ENCODE results near the gene ACSL1. TPM values are rescaled to one million over a fixed set of nuclear protein-coding genes. Genes with fewer than 3 reads are reported as not detected.
"Not testable (repeated sequence)": the region's sequence is repeated elsewhere in the genome, so short reads cannot be mapped to it uniquely, and the experiment has no call there.

Gene ACSL1
- polyA plus RNA-seq, 3 donors, result 58.0 to 74.8 (median 70.8) TPM

DNA sequence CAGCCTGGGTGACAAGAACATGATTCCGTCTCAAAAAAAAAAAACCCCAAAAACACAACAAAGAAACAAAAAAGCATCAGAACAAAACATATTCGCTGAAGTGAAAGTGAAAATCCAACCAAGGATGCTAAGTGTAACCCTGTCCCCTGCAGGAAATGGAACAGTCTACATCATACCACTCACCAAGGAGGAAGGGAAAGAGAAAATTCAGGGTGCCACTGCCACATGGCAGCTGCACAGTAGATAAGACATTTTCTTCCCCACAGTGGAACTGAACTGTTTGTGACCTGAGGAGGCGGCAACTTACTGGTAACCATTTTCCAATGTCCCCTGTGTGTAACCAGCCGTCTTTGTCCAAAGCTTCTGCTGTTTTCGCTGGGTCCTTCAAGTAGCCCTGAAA lies 63.7 kb downstream of the ACSL1 start:
- DNase-seq (ENCODE audit: low read depth in 3 of 3, low spot score in 2 of 3), result no peak

DNA sequence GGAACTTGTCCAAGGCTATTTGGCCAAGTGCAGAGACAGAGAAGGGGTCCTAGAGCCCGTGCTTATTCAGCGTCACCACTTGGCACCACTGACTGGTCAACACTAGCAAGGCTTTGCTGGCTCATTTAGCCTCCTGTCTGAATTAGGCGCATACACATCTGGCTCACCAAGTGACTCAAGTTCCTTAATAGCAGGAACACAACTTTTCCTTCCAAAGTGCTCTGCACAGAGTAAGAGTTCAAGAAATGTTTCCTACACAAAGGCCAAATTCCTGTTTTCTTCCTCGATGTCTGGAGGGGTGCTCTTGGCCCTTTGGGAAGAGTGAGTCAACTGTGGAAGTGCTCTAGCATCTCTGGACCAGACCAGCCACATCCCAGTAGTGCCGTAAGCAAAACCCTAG lies 65.1 kb downstream of the ACSL1 start:
- DNase-seq (ENCODE audit: low read depth in 3 of 3, low spot score in 2 of 3), result no peak

DNA sequence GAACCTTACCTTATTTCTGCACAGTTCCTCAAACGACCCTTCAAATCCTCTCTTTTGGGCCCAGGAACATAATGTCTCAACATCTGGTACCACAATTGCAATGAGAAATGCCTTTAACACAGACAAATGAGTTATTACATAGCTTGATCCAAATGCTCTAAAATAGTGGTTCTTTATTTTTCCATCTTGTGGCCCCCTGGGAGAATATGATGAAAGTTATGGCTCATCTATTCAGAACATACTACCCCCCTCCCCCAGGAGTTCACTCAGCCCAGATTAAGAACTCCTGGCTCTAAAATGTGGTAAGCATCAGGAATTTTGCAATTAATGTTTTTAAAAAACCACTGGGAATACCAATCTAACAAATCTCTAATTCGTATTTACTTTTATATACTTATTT lies 68.0 kb downstream of the ACSL1 start:
- DNase-seq (ENCODE audit: low read depth in 3 of 3, low spot score in 2 of 3), result no peak

DNA sequence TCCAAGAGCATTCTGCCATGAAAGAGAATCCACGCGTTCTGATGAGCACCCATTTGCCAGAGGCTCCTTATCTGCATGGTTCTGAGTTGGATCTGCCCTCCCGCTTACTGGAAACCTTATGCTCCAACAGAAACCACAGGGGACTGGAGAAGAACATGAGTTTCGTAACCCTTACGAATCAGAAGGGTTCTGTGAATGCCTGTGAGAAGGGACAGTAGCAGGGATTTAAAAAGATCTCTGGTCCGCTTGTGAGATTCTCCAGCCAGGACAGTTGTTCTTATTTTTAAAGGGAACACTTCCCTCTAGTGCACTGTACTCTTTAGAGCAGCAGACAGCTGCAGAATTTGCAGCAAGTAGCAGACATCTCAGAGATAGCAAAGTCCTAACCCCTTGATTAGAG lies 69.4 kb downstream of the ACSL1 start:
- no peak for DNase-seq (ENCODE audit: low read depth in 3 of 3, low spot score in 2 of 3)

DNA sequence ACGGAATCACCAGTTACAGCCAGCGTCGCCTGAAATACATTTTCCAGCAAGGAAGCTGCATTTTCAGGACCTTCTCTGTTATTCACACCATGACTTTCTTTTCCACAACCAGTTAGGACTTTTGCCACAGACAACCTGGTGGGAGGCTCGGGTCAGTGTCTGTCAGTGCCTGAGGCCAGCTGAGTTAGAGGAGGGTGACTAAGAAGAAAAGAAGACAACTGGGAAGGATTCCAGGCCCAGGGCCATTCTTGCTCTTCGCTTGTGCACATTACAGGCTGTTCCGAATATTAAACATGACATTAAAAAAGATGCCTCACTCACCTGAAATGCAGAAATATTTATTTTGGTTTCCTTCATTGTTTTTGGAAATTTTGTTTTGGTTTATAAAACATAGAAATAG lies 70.5 kb downstream of the ACSL1 start:
- DNase-seq (ENCODE audit: low read depth in 3 of 3, low spot score in 2 of 3), result no peak

DNA sequence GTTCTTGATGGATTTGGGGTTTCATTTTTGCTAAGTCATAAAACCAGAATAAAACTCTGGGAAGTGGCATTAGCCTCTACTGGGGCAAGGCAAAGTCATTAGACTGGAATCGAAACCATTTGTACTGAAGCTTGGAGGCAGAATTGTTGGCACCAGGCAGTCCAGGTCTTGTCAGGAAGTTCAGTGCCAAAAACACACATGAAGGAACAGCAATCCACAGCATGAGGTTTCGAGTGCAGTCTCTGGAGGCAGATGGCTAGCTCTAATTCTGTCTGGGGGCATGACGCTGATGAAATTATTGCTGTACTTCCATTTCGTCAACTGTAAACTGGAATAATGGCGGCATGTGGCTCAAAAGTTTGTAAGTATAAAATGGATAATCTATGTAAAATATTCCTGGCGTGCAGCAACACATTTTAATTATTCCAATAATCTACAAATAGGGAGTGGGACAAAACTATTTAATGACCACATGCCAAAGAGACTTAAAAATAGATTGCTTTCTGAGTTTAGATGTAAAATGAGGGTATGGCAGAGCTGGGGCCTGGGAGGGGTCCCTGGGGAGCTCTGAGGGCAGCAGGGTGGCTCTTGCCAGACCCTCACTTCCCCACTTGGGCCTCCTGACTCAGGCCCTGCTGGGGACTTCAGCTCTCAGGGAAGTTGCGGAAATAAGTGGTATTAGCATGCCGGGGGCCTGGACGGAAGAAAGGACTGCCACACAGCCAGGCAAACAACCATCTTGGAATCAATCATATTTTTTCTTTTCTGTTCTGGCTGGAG lies 73.1 kb downstream of the ACSL1 start:
- no peak for DNase-seq (ENCODE audit: low read depth in 3 of 3, low spot score in 2 of 3)

DNA sequence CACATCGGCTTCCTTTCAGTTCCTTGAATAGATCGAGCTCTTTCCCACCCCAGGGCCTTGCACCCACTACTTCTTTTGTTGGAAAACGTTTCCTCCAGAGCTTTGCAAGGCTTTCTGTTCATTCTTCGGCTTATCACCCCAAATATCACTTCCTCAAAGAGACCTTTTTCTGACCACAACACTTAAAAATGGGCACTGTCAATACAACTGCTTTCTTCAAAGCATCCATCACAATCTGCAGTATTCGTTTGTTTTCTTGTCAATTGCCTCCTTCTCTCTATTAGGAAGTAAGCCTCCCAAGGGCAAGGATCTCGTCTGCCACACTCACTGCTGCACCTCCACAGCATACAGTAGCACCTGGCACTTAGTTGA lies 74.2 kb downstream of the ACSL1 start:
- DNase-seq (ENCODE audit: low read depth in 3 of 3, low spot score in 2 of 3), result no peak

DNA sequence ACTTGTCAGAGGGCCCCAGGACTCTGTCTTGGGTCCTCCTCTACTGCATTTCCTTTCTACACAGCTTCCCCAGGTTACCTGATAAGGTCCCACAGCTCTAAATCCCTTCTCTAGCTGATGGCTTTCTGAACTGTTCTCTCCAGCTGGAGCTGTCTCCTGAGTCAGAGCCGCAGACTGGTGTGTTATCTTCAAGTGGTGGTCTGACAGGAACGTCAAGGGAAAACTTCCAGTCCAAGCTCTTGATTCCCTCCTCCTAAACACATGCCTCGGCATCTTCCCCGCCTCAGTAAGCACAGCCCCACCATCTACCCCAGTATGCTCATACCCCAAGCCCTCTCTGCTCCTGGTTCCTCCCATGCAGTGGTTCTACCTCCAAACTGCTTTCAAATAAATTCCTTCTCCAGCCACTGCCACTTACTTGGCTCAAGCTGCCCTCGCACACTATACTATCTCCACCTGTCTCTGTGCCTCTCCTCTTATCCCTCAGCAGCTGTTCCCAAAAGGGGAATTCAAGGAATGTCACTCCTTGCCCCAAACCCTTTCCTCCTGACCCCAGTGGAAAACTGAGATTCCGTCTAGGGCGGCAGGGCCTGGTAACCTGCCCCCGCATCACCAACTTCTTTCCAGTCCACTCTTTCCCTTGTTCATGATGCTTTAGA lies 74.7 kb downstream of the ACSL1 start:
- DNase-seq (ENCODE audit: low read depth in 3 of 3, low spot score in 2 of 3), result no peak

DNA sequence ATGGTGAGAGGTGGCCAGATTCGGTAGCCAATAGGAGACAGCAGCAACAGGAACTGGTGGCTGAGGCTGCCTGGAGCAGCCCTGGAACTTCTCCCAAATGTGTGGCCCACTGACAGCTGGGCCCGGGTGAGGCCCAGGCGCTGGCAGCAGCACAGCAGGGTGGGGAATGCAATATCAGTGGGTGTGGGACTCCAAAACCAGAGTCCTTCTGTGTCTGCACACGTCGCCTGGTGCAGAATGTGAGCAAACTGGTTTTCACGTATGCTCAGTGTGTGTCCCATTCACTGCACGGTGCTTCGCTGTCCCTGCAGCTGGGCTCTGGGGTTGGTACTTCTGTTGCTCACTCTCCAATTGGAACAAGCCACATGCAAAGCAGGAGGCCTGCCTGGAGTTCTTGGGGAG lies 77.5 kb downstream of the ACSL1 start:
- DNase-seq (ENCODE audit: low read depth in 3 of 3, low spot score in 2 of 3), result no peak

DNA sequence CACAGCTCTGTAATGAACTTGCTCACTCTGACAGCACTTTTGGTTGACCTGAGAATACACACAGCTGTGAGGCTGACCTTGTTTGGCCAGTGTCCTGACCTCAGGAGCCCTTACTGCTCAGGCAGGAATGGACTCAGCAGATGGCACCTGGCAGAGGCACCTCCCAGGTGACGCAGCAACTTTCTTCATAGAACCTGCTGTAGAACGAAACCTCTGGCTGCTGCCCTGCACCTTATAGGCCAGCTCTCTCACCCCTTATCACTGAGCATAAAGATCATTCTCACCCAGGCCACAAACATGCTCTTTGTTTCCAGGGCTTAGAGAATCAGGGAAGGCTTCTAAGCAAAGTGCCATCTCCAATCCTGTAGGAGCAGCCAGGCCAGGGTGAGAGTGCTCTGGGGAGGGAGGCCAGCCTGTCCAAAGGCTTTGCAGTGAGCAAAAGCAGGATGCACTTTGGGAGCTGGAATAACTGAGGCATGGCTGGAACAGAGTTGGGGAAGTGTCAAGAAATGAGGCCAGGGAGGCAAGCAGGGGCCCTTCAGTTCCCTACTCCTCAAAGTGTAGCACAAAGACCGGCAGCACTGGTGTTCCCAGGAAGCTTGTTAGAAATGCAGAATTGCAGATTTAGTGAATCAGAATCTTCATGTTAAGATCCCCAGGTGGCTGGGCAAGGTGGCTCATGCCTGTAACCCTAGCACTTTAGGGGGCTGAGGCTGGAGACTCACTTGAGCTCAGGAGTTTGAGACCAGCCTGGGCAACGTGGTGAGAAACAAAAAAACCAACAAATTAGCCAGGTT lies 78.5 kb downstream of the ACSL1 start:
- DNase-seq (ENCODE audit: low read depth in 3 of 3, low spot score in 2 of 3), result no peak

DNA sequence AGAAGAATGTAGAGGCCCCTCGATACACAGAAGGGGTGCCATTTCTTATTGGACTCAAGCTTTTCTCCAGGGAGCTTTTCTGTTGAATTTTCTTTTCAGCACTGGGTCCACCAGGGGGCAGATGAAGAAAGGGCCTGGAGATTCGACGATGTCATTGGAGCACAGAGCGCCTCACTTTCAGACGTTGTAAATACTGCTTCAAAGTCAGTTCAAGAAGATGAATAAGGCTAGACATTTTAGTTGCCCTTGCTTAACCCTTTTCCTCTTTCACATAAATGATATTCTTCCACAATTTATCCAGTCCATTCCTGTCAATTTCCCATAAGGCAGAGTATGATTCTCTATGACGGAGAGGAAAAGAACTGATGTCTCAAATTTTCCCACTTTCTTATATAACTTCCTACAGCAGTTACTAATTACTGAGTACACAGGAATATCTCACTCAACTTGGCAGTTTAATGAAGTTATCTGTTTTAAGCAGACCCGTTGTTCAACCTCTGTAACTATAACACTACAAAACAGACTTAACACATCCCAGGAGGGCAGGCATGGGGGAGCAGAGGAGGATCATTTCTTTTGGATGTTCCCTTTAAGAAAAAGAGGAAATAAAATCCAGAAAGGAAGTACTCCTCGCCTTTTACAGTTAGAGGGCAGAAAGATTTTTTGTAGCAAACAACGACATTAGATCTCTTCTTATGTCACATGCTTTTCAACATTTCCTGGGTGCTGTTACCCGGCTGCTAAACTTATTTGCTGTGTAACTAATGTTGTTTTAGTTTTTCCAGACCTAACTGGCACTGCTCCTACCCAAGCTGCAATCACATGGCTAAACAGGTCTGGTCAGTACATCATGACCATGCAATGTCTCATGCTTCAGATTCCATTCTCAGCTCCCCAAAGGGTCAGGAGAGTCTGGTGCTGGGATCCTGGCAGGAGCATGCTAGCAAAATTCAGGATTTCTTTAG lies 79.7 kb downstream of the ACSL1 start:
- DNase-seq (ENCODE audit: low read depth in 3 of 3, low spot score in 2 of 3), result peak; percentile 62 to 73 (median 65)

DNA sequence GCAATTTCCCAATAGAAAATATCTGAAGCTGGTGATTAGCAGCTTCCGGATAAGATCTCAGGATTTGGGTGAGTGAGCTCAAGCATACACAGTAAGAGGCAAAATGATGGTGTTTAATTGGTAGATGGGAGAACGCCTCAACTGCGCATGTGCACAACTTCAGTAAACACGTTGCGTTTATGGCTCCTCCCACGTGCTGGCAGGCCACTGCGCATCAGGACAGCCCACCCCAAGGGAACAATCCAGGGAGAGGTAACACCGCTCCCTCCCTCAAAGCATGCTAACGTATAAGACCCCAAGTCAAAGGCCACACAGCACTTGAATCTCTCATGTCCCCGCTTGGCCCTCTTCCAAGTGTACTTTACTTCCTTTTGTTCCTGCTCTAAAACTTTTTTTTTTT lies 81.5 kb downstream of the ACSL1 start:
- no peak for DNase-seq (ENCODE audit: low read depth in 3 of 3, low spot score in 2 of 3)

DNA sequence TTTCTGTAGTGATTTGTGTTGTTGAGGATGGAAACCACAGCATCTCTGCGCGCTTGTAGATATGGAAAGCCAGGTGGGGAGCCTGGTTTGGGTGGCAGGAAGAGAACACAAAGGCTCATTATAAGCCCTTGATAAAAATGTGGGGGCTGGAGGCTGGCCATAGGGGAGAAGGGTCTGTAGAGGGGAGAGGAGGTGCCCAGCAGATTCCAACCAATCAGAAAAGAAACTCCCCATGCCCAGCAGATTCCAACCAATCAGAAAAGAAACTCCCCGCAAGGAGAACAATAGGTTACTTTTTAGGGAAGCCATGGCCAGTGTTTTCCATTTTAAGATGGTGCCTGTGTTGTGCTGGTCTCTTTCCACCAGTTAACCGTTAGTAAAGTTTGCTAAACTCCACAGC lies 82.1 kb downstream of the ACSL1 start:
- no peak for DNase-seq (ENCODE audit: low read depth in 3 of 3, low spot score in 2 of 3)

DNA sequence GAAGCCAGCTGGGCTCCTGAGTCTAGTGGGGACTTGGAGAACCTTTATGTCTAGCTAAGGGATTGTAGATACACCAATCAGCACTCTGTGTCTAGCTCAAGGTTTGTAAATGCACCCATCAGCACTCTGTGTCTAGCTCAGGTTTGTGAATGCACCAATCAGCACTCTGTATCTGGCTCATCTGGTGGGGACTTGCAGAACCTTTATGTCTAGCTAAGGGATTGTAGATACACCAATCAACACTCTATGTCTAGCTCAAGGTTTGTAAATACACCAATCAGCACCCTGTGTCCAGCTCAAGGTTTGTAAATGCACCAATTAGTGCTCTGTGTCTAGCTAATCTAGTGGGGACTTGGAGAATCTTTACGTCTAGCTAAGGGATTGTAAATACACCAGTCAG lies 84.1 kb downstream of the ACSL1 start:
- not testable (repeated sequence) for DNase-seq (ENCODE audit: low read depth in 3 of 3, low spot score in 2 of 3)

DNA sequence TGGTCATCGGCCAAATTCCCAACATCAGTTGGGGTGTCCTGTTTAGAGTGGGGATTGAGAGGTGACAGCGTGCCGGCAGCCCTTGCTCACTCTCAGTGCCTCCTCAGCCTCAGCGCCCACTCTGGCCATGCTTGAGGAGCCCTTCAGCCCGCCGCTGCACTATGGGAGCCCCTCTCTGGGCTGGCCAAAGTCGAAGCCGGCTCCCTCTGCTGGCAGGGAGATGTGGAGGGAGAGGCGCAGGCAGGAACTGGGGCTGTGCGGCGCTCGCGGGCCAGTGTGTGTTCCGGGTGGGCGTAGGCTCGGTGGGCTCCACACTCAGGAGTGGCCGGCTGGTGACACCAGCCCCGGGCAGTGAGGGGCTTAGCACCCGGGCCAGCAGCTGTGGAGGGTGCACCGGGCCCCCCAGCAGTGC lies 84.8 kb downstream of the ACSL1 start:
- DNase-seq (ENCODE audit: low read depth in 3 of 3, low spot score in 2 of 3), result no peak

DNA sequence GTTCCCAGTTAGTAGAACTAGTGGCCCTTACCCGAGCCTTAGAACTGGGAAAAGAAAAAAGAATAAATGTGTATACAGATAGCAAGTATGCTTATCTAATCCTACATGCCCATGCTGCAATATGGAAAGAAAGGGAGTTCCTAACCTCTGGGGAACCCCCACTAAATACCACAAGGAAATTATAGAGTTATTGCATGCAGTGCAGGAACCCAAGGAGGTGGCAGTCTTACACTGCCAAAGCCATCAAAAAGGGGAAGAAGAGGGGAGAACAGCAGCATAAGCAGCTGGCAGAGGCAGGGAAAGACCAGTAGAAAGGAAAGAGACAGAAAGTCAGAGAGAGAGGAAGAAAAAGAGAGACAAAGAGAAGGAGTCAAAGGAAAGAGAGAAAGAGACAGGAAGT lies 86.2 kb downstream of the ACSL1 start:
- DNase-seq (ENCODE audit: low read depth in 3 of 3, low spot score in 2 of 3), result not testable (repeated sequence)

DNA sequence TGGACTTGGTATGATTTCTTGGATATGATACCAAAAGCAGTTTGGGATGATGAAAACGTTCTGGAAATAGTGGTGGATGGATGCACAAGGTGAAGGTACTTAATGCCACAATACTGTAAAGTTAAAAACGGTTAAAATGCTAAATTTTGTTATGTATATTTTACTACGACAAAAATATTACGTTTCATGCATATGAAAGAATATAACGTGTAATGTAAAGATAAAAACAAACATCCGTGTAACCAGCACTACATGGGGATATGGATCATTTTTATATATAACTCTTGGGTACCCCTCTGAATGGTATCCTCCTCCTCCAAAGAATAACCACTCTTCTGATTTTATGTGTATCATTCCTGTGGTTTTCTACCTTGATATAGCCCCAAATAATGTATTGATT lies 91.0 kb downstream of the ACSL1 start:
- DNase-seq (ENCODE audit: low read depth in 3 of 3, low spot score in 2 of 3), result no peak

DNA sequence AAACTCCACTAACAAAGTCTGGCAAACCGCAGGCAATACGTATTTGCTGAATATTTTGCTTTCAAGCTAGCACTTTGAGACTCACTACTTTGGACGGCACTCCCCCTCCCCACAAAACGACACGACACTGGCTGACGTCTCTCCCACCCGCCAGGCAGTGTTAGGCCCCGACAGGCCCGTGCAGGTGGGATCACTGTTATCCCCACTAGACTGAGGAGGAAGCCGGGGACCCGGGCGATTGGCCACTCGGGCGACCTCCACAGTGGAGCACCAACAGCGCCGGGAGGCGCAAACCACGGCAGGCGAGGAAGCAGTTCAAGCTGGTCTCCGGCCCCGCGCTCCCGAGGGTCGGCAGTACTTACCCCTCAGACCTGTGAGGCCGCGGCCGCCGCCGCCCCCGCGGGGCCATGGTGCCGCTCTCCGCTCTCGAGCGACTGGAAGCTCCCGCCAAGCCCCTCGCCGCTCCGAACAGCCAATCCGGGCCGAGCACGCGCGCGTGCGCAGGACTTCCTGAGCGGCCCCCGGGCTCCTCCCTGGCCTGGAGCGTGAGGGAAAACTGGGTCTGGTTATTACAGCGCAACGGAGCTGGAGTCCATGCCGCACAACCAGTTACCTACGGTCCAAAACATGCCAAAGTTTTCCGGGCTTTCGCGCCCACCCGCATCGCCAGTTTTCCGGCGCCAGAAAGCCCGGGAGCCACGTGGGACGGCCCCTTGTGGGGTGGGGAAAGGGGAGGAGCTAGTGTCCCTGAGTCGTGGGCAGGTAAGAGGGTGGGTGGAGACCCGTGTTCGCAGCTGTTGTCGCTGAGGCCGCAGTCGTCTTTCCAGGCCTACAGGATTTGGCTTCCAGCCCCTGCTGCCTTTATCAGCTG lies 91.9 kb downstream of the ACSL1 start, which contains the start of gene CENPU:
TSS of gene CENPU (minus strand) at position 443 of the 871 bp plus-strand sequence. CDS start at position 409, 34 bp downstream.
- DNase-seq (ENCODE audit: low read depth in 3 of 3, low spot score in 2 of 3), result peak; percentile 91 to 98 (median 96)

DNA sequence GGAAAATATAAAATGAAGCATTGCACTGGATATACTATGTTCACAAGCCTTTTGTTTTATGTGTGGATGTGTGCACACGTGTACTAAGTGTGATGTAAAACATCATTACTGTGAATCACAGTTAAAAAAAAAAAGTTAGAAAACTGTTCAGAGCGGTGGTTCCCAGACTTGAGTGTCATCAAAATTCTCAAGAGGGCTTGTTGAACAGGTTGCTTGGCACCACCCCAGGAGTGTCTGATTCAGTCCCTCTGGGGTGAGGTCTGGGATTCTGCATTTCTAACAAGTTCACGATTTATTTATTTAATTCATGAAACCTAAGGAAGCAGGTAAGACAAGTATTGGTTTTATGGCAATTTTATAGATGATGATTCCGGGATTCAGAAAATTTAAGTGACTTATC lies 93.6 kb downstream of the ACSL1 start:
- no peak for DNase-seq (ENCODE audit: low read depth in 3 of 3, low spot score in 2 of 3)
